Ovary (tissue), 9 donors: ENCODE data around the gene PRKCQ. TPM values are rescaled to one million over a fixed set of nuclear protein-coding genes. Genes with fewer than 3 reads are reported as not detected.

Experiments
- DNase-seq, 5 donors: peaks; one replicate each; pipeline ENCODE4 v3.0.0-alpha.2; 2019 to 2020
- H3K27ac ChIP-seq, 2 donors: fragments of 200-600 bp; one replicate each; pipeline versions ENCODE4 v1.5.1 to v1.8.0; 2019 to 2022
- H3K27me3 ChIP-seq: fragments of 200-600 bp; one replicate; pipeline ENCODE4 v1.8.0; 2022
- H3K36me3 ChIP-seq: fragments of 200-600 bp; sonication (generic); one replicate; pipeline ENCODE4 v1.5.1; 2019
- H3K4me1 ChIP-seq: one replicate; pipeline ENCODE4 v1.8.1; 2013; ENCODE audit warnings: mild to moderate bottlenecking, moderate library complexity; ENCODE audit not compliant: insufficient read depth
- H3K4me3 ChIP-seq: fragments of 200-600 bp; sonication (generic); one replicate; pipeline ENCODE4 v1.5.1; 2017
- H3K9me3 ChIP-seq, 2 donors: fragments of 200-600 bp in 1 of 2; sonication (generic) in 1 of 2; one replicate each; pipeline versions ENCODE4 v1.5.1 to v1.8.1; 2013 to 2019; ENCODE audit warnings: mild to moderate bottlenecking in 1 of 2, moderate library complexity in 1 of 2
- EP300 ChIP-seq: sonication (generic); formaldehyde crosslinking; IDR thresholded peaks from one replicate; pipeline ENCODE4 v1.6.1; 2017; ENCODE audit warnings: antibody characterized with exemption
- POLR2A ChIP-seq: fragments of 450-650 bp; IDR thresholded peaks from one replicate; pipeline ENCODE4 v1.6.1; 2017; ENCODE audit warnings: antibody characterized with exemption, mild to moderate bottlenecking, moderate library complexity
- WGBS, 3 donors: extraction: QIAGEN DNeasy Blood & Tissue Kit in 1 of 3; methylation state at CpG; one replicate each; pipeline versions ENCODE4 v1.1.5 to v1.1.7; 2013 to 2017; 5-methylcytosine and 5-hydroxymethylcytosine counted together
- intact Hi-C, 4 donors: fragments of 100-400 bp; cut with DNase I; formaldehyde crosslinking; loops; one replicate each; pipeline versions ENCODE4 v1.11.0 to v1.15.1; 2022 to 2023
- polyA plus RNA-seq, 2 donors: library from polyadenylated mRNA; stranded (reverse); fragments of 200-250 nt in 1 of 2; fragments of 350-450 nt in 1 of 2; fragmentation: Illumina TruSeq in 1 of 2; extraction: RNeasy Lipid Tissue Mini Kit (QIAGEN cat#74804) in 1 of 2; gene quantifications; one replicate each; pipeline ENCODE4 v1.2.3, GENCODE V29; 2013 to 2014
- total RNA-seq, 7 donors: library from RNA; depleted of rRNA in 2 of 7; stranded (reverse); fragments of >200 nt in 2 of 7; fragmentation: NEBNext Ultra II Directional in 3 of 7; extraction: Animal tissue kit (Norgen Biotek cat#: 25700) in 3 of 7; gene quantifications; one replicate each; pipeline versions ENCODE4 v1.1.0 to v1.2.4, GENCODE V29; 2016 to 2023
- TF ChIP-seq, protein P1 (sequence below), 3 donors: fragments of 450-650 bp in 2 of 3; fragments of 200-600 bp in 1 of 3; IDR thresholded peaks; one replicate each; pipeline versions ENCODE4 v1.5.1 to v1.8.0; 2016 to 2022; ENCODE audit warnings: antibody characterized with exemption in 3 of 3, mild to moderate bottlenecking in 1 of 3
- donor health status: DM: no; HTN: no; CAD: no; lungs with moderate emphysema.
- donor health status: DM: no; HTN: no; CAD: no.
- donor health status: Bipolar disorder and iron deficiency.
- donor health status: DM: yes; HTN: yes; CAD: no.
- donor health status: DM: no; HTN: no; CAD: no.
- donor health status: DM: yes; HTN: yes; CAD: no.

The PRKCQ gene
- total and polyA plus RNA-seq, 9 donors = 0.71 to 3.6 (median 1.1) TPM

GRCh38 chr10:6426317-6426716, 153.8 kb downstream of the PRKCQ start:
- no peaks in the 10 kb centered on the region for H3K9me3 ChIP-seq
- no peak for DNase-seq
- no peak overlapping the region for H3K27ac ChIP-seq
- no peak for TF ChIP-seq EP300
- TF ChIP-seq, protein P1, sequence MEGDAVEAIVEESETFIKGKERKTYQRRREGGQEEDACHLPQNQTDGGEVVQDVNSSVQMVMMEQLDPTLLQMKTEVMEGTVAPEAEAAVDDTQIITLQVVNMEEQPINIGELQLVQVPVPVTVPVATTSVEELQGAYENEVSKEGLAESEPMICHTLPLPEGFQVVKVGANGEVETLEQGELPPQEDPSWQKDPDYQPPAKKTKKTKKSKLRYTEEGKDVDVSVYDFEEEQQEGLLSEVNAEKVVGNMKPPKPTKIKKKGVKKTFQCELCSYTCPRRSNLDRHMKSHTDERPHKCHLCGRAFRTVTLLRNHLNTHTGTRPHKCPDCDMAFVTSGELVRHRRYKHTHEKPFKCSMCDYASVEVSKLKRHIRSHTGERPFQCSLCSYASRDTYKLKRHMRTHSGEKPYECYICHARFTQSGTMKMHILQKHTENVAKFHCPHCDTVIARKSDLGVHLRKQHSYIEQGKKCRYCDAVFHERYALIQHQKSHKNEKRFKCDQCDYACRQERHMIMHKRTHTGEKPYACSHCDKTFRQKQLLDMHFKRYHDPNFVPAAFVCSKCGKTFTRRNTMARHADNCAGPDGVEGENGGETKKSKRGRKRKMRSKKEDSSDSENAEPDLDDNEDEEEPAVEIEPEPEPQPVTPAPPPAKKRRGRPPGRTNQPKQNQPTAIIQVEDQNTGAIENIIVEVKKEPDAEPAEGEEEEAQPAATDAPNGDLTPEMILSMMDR (IDR thresholded peaks at IDR 0.05) = no peak
- no peak for TF ChIP-seq POLR2A
- 90 to 95% (median 93%) methylated on average over 6 of the region's 6 CpGs for WGBS, 3 donors
- no peaks in the 10 kb centered on the region for H3K4me1 ChIP-seq
- H3K4me3 ChIP-seq = no peak overlapping the region
- no peaks in the 10 kb centered on the region for H3K27me3 ChIP-seq
- H3K36me3 ChIP-seq = no peaks in the 10 kb centered on the region
- intact Hi-C loops = loop anchor here in 1 of 4 donors (10.0 kb wide), 1 partner anchor 238 kb away; no protein-coding TSS in a partner anchor

DNA sequence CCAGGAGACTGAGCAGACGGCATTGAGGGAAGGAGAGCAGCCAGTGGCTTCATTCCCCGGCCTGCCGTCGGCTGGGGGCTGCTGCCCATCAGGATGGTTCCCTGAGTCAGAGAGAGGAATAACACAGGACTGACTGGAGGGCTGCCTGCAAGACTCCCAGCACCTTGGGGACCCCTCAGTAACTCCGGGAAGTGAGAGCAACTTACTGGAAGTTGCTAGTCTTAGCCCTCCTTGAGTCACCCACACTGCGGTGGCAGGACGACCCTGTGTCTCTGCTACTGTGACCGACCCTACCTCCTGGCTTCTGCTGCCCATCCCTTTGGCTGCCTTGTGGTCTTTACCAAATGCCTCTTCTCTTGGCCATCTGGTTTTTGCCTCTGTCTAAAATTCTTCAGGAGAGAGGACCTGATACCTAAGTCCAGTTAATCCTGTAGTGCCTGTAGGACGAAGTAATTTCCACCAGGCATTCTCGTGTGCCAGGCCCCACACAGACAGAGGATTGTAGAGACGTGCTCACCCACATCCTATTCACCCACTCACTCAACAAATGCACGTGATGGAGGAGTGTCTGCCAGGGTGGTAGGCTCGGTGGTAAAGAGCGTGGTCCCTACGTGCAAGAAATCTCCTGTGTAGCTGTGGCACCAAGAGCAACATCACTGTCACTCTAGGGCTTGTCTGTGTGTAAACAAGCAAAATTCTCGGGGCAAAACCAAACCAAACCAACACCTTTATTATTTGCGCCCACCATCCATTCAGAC, 156.5 kb downstream of the PRKCQ start:
- Histone ChIP-seq H3K36me3 (no peaks in the 10 kb centered on the region), H3K4me1 (no peaks in the 10 kb centered on the region), H3K27me3 (no peaks in the 10 kb centered on the region), H3K4me3 (no peak overlapping the region), H3K27ac (no peak overlapping the region), H3K9me3 (no peaks in the 10 kb centered on the region)
- no peak for TF ChIP-seq EP300
- intact Hi-C loops = loop anchor here in 1 of 4 donors (10.0 kb wide), 1 partner anchor 241 kb away; no protein-coding TSS in a partner anchor
- 90 to 93% (median 90%) methylated on average over 17 of the region's 17 CpGs for WGBS, 3 donors
- no peak for DNase-seq

DNA sequence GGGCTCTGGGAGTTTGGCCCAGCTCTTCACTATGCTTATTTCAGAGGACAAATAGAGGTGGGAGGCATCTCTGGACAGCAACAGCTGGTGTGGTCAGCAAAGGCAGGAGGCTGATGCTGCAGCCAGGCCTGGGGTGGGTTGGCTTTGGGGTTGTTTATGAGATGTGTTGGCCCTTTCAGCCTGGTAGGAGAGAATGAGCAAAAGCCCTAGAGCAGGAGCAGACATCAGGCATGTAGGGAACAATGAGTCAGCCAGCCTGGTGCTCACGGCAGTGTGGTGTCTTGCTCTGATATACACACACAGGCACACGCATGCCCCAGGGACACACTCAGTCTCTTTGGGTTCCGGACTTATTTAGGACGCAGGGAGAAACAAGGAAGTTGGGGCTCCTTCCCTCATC, 157.1 kb downstream of the PRKCQ start:
- H3K9me3 ChIP-seq = no peaks in the 10 kb centered on the region
- H3K27ac ChIP-seq = no peak overlapping the region
- TF ChIP-seq, protein P1 (IDR thresholded peaks at IDR 0.05) = no peak
- no peak for TF ChIP-seq POLR2A
- TF ChIP-seq EP300 = no peak
- 71 to 84% (median 82%) methylated on average over 4 of the region's 4 CpGs for WGBS, 3 donors
- no peaks in the 10 kb centered on the region for H3K36me3 ChIP-seq
- DNase-seq = no peak
- no peaks in the 10 kb centered on the region for H3K4me1 ChIP-seq
- no peaks in the 10 kb centered on the region for H3K27me3 ChIP-seq
- intact Hi-C loops = loop anchor here in 1 of 4 donors (10.0 kb wide), 1 partner anchor 242 kb away; no protein-coding TSS in a partner anchor
- no peak overlapping the region for H3K4me3 ChIP-seq

DNA sequence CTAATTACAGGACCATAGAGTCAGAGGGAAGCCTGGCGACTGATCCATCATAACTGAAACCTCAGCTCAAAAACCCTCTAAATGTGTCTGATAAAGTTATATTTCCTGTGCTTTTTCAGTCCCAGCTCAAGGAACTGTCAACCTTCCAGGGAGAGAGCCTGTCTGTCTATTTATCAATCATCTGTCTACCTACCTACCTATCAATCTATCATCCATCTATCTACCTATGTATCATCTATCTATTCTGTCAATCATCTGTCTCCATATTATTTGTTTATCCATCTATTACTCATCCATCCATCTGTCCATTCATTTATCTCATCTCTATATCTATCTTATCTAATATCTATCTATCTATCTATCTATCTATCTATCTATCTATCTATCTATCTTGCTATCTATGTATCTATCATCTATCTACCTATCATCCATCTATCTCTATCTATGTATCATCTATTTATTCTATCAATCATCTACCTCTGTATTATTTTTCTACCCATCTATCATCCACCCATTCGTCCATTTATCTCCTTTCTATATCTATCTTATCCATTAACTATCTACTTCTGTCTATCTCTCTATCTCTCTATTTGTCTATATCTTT, 161.4 kb downstream of the PRKCQ start:
- Histone ChIP-seq H3K4me3 (no peak overlapping the region), H3K9me3 (no peaks in the 10 kb centered on the region), H3K27me3 (no peaks in the 10 kb centered on the region), H3K27ac (no peak overlapping the region), H3K4me1 (no peaks in the 10 kb centered on the region), H3K36me3 (no peaks in the 10 kb centered on the region)
- TF ChIP-seq, protein P1 (IDR thresholded peaks at IDR 0.05) = no peak
- TF ChIP-seq EP300 = no peak
- no peak for TF ChIP-seq POLR2A
- intact Hi-C loops = no loop called here
- whole genome bisulfite sequencing, 3 donors = 72 to 81% (median 79%) methylated on average over 2 of the region's 2 CpGs
- DNase-seq = no peak

DNA sequence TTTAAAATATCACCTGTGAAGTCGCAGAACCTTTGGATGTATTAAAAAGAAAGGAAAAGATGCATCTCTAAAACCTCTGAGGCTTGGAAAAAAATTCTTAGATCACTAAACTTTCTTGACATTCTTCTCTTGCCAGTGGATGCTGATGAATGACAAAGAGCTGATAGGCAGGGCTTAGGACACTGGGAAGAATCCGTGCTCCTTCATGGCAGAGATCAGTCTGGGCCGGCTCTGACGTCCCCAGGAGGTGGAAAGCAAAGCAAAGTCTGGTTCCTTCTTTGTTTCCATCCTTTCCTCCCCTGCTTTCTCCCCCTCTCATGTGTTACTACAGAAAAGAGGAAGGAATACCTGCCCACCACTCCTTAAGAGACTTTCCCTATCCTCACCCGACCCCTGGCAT, 161.9 kb downstream of the PRKCQ start:
- Histone ChIP-seq H3K27me3 (no peaks in the 10 kb centered on the region), H3K36me3 (no peaks in the 10 kb centered on the region), H3K4me3 (no peak overlapping the region), H3K4me1 (no peaks in the 10 kb centered on the region), H3K27ac (no peak overlapping the region), H3K9me3 (no peaks in the 10 kb centered on the region)
- no peak for TF ChIP-seq EP300
- TF ChIP-seq, protein P1 (IDR thresholded peaks at IDR 0.05) = no peak
- TF ChIP-seq POLR2A = no peak
- intact Hi-C loops = no loop called here
- 68 to 71% (median 70%) methylated on average over 5 of the region's 5 CpGs for WGBS, 3 donors
- DNase-seq = no peak
